ENCODE data around the gene KCNN3.

The KCNN3 gene

DNA sequence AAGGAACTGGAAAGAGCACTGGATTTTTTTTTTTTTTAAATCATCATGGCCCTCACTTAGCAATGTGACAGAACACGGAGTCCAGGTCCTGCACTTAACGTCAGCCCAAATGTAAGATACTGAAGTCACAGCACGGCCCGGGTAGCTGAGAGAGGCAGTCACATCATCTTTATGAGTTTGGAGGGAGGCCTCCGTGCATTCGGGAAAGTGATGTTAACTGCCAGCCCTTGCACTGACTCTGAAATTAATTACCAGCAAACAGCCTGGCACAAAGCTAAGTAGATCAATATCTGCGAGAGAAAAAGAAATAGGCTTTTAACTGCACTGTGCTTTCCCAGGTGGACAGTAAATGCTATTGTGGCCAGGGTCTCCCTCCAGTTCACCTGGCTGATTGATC is 152.6 kb downstream of the KCNN3 start:
- DNase-seq (ENCODE audit: low spot score): no peak
- TF ChIP-seq, protein P1, sequence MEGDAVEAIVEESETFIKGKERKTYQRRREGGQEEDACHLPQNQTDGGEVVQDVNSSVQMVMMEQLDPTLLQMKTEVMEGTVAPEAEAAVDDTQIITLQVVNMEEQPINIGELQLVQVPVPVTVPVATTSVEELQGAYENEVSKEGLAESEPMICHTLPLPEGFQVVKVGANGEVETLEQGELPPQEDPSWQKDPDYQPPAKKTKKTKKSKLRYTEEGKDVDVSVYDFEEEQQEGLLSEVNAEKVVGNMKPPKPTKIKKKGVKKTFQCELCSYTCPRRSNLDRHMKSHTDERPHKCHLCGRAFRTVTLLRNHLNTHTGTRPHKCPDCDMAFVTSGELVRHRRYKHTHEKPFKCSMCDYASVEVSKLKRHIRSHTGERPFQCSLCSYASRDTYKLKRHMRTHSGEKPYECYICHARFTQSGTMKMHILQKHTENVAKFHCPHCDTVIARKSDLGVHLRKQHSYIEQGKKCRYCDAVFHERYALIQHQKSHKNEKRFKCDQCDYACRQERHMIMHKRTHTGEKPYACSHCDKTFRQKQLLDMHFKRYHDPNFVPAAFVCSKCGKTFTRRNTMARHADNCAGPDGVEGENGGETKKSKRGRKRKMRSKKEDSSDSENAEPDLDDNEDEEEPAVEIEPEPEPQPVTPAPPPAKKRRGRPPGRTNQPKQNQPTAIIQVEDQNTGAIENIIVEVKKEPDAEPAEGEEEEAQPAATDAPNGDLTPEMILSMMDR (IDR thresholded peaks at IDR 0.05; ENCODE audit: extremely low read depth, missing control alignments): no peak

DNA sequence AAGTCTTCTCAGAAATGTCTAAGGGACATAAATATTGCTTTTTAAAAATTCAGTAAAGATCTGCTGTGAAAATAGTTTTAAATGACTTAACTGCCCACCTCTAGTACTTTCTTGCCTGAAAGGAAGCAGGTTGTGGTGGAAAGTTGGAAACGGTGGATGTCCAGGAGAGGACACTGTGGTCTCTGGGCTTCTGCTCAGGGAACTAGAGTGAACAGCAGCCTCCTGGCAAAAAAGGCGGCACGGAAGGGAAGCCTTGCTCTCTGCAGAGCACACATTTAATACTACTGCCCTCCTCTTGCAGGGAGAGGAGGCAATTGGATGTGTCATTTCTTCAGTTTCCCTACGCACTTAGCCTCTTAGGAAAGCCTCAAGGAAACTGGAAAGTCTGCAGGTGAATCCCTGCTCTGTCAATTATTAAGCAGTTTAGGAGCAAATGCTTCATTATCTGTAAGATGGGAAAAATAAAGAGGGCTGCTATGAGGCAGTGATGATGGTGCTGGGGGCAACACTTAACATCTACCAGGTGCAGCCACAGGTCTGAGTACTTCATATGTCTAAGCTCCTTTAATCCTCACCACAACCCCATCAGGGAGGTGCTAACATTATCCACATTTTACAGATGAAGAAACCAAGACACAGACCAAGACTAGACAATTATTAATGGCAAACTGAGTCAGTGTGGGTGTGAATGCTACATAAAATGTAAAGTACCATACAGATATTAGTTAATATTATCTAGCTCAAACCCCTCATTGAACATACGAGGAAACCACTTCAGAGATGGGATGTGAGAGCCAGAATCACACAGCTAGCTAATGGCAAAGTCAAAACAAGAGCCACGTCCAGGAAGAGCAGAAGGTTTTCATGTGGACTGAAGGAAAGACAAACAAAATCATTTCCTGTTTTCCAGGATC is 153.2 kb downstream of the KCNN3 start:
- TF ChIP-seq, protein P1 (IDR thresholded peaks at IDR 0.05; ENCODE audit: extremely low read depth, missing control alignments): no peak
- DNase-seq (ENCODE audit: low spot score): no peak

DNA sequence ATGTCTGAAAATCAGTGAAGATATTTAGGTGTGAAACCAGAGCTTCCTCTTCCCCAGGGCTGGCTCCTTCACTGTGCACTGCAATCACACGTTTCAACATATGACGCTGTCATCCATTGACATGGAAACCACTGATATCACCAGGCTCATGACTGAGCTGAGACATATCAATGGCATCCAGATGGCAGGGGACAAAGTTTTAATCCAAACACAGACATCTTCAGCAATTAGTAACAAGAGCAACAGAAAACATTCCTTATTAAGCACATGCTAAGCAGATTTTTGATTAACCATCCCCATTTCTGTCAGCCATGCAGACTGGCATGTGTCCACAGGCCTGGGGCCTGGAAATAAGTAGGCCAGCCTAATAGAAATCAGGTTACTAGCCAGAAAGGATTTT is 154.1 kb downstream of the KCNN3 start:
- TF ChIP-seq, protein P1 (IDR thresholded peaks at IDR 0.05; ENCODE audit: extremely low read depth, missing control alignments): no peak

DNA sequence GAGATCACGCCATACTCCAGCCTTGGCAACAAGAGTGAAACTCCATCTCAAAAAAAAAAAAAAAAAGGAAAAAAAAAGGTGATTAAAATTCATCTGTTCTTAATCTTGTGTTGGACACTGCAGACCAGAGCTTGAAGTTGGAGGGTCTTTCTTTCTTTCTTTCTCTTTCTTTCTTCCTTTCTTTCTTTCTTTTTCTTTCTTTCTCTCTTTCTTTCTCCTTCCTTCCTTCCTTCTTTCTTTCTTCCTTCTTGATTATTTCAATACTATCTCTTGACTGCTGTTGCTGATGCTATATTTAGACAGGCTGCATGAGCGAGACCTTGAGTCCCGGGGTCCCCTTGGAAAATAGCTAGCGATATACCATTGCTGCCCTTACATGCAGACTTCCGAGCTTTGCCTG is 154.7 kb downstream of the KCNN3 start:
- TF ChIP-seq, protein P1 (IDR thresholded peaks at IDR 0.05; ENCODE audit: extremely low read depth, missing control alignments): no peak
- DNase-seq (ENCODE audit: low spot score): no peak

More for the DNA sequence above, 154.1 kb downstream of the KCNN3 start:
- DNase-seq (ENCODE audit: low spot score): no peak

DNA sequence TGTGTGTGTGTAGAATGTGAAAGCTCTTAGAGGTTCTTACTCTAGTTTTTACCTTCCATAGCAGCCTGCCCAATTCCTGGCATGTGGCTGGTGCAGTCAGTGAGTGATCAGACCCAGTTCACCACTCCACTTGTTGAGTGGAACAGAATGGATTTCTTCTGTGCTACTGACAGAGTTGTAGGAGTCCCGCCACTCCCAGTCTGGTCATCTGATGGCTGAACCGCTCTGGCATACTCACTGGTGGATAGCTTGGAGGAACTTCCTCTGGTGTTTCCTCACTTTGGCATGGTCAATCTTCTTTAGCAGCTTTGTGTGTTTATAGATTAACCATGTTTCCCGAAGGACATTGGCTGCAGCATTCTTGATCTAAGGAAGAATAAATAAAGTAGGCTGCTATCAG is 155.4 kb downstream of the KCNN3 start:
- TF ChIP-seq, protein P1 (IDR thresholded peaks at IDR 0.05; ENCODE audit: extremely low read depth, missing control alignments): no peak
- DNase-seq (ENCODE audit: low spot score): no peak

DNA sequence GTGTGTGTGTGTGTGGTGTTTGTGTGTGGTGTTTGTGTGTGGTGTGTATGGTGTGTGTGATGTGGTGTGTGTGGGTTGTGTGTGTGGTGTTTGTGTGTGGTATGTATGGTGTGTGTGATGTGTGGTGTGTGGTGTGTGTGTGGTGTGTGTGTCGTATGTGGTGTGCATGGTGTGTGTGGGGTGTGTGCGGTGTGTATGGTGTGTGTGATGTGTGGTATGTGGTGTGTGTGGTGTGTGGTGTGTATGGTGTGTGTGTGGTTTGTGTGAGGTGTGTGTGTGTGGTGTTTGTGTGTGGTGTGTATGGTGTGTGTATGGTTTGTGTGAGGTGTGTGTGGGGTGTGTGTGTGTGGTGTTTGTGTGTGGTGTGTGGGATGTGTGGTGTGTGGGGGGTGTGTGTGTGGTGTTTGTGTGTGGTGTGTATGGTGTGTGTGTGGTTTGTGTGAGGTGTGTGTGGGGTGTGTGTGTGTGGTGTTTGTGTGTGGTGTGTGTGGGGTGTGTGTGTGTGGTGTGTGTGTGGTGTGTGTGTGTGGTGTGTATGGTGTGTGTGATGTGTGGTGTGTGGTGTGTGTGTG is 155.9 kb downstream of the KCNN3 start:
- DNase-seq (ENCODE audit: low spot score): no peak
- TF ChIP-seq, protein P1 (IDR thresholded peaks at IDR 0.05; ENCODE audit: extremely low read depth, missing control alignments): no peak

DNA sequence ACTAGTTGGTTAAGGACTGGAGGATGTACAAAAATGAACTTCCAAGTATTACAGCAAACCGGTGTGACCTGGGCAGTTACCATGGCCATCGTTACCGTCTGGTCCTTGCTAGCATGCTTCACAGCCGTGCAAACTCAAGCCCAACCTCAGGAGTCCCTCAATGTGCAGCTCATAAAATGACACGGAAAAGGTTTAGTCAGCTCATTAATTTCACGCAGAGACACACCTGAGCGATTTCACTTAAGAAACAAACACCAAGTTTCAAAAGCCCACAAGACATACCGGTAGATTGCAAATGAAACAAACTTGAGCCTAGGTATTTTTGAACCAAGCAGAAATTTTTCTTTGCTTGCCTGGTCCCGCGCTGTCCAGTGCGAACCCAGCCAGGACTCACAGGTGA is 157.1 kb downstream of the KCNN3 start:
- TF ChIP-seq, protein P1 (IDR thresholded peaks at IDR 0.05; ENCODE audit: extremely low read depth, missing control alignments): no peak
- no peak for DNase-seq (ENCODE audit: low spot score)
